IMR-90 (cell line): ENCODE results near the gene TAF3. TPM values are rescaled to one million over a fixed set of nuclear protein-coding genes. Genes with fewer than 3 reads are reported as not detected.

ENCODE experiments used
- ATAC-seq: fragments of 200-7000 bp; cut with Tn5 transposase; 2 replicates; pipeline ENCODE4 v1.9.1; 2020; ENCODE audit warnings: low read depth, mild to moderate bottlenecking, moderate library complexity
- BruUV-seq: library from RNA; stranded (reverse); fragments of 400-500 nt; replicated peaks from 2 replicates; lab custom pipeline; 2021; lab: Mats Ljungman, UMichigan
- CTCF ChIA-PET: fragments of 300-600 bp; formaldehyde crosslinking; extraction: SDS; loops from one replicate; lab custom pipeline; 2021; ENCODE audit warnings: antibody characterized with exemption; lab: Yijun Ruan, JAX
- POLR2A ChIA-PET: fragments of 300-600 bp; sonication (Branson Sonifier 250); formaldehyde crosslinking; loops from one replicate; lab custom pipeline; 2022; ENCODE audit warnings: antibody characterized with exemption; ENCODE audit not compliant: unreplicated experiment; lab: Charles Lee
- DNase-seq: peaks from one replicate; pipeline ENCODE4 v3.0.0; 2013
- H2AFZ ChIP-seq: replicated peaks from 2 replicates; pipeline ENCODE3; 2013; ENCODE audit warnings: low read length, mild to moderate bottlenecking; ENCODE audit not compliant: poor library complexity
- H2AK5ac ChIP-seq: 2 replicates; pipeline ENCODE4 v1.6.1; 2013; ENCODE audit warnings: low read depth, low read length, inconsistent platforms
- H2AK9ac ChIP-seq: replicated peaks from 2 replicates; pipeline ENCODE3; 2013; ENCODE audit warnings: mild to moderate bottlenecking, low read depth, low read length, moderate library complexity; ENCODE audit not compliant: poor library complexity
- H2BK120ac ChIP-seq: 2 replicates; pipeline ENCODE4 v1.6.1; 2013; ENCODE audit warnings: low read depth, low read length, inconsistent platforms
- H2BK15ac ChIP-seq: 3 replicates; pipeline ENCODE4 v1.6.1; 2013; ENCODE audit warnings: low read depth, low read length, inconsistent platforms
- H2BK20ac ChIP-seq: 2 replicates; pipeline ENCODE4 v1.6.1; 2013; ENCODE audit warnings: low read depth, mild to moderate bottlenecking, inconsistent platforms, low read length, moderate library complexity
- H2BK5ac ChIP-seq: 2 replicates; pipeline ENCODE4 v1.6.1; 2013; ENCODE audit warnings: mild to moderate bottlenecking, low read depth, low read length, inconsistent platforms; ENCODE audit not compliant: poor library complexity, severe bottlenecking
- H3K14ac ChIP-seq: replicated peaks from 2 replicates; pipeline ENCODE4 v1.6.1; 2013; ENCODE audit warnings: low read depth, low read length, inconsistent platforms
- H3K18ac ChIP-seq: 2 replicates; pipeline ENCODE4 v1.6.1; 2013; ENCODE audit warnings: low read depth, low read length, control low read depth
- H3K23ac ChIP-seq: 2 replicates; pipeline ENCODE4 v1.6.1; 2013; ENCODE audit warnings: low read depth, low read length, inconsistent platforms
- H3K27ac ChIP-seq: 2 replicates; pipeline ENCODE4 v1.5.1; 2013; ENCODE audit warnings: mild to moderate bottlenecking, control low read depth, low read length; ENCODE audit not compliant: insufficient read depth
- H3K27me3 ChIP-seq: 2 replicates; pipeline ENCODE4 v1.6.1; 2013; ENCODE audit warnings: low read length; ENCODE audit not compliant: control insufficient read depth, insufficient read depth
- H3K36me3 ChIP-seq: 2 replicates; pipeline ENCODE4 v1.6.1; 2013; ENCODE audit warnings: low read length, mixed read lengths; ENCODE audit not compliant: control insufficient read depth, insufficient read depth
- H3K4ac ChIP-seq: 2 replicates; pipeline ENCODE4 v1.6.1; 2013; ENCODE audit warnings: low read depth, low read length, inconsistent platforms
- H3K4me1 ChIP-seq: 2 replicates; pipeline ENCODE4 v1.6.1; 2013; ENCODE audit warnings: low read length, mixed read lengths; ENCODE audit not compliant: control insufficient read depth, insufficient read depth
- H3K4me2 ChIP-seq: 2 replicates; pipeline ENCODE4 v1.6.1; 2013; ENCODE audit warnings: low read depth, mild to moderate bottlenecking, control low read depth, low read length, moderate library complexity
- H3K4me3 ChIP-seq: 2 replicates; pipeline ENCODE4 v1.5.1; 2013; ENCODE audit warnings: low read depth, mild to moderate bottlenecking, control low read depth, low read length, moderate library complexity; ENCODE audit not compliant: insufficient read depth
- H3K56ac ChIP-seq: 2 replicates; pipeline ENCODE4 v1.6.1; 2013; ENCODE audit warnings: low read length, inconsistent platforms; ENCODE audit not compliant: insufficient read depth; ENCODE audit errors: extremely low read depth
- H3K79me1 ChIP-seq, 2 experiments: 2 replicates each; pipeline ENCODE4 v1.6.1; 2013; ENCODE audit warnings: low read length in 2 of 2, inconsistent platforms in 1 of 2, low read depth in 1 of 2
- H3K9ac ChIP-seq: 2 replicates; pipeline ENCODE4 v1.6.1; 2013; ENCODE audit warnings: low read depth, low read length, control low read depth
- H3K9me1 ChIP-seq: 2 replicates; pipeline ENCODE4 v1.6.1; 2013; ENCODE audit warnings: low read length, inconsistent platforms; ENCODE audit not compliant: insufficient read depth
- H3K9me3 ChIP-seq: 2 replicates; pipeline ENCODE4 v1.6.1; 2013; ENCODE audit warnings: low read length; ENCODE audit not compliant: control insufficient read depth, insufficient read depth
- H4K20me1 ChIP-seq: 2 replicates; pipeline ENCODE4 v1.6.1; 2013; ENCODE audit warnings: low read length, inconsistent platforms; ENCODE audit not compliant: insufficient read depth
- H4K5ac ChIP-seq: 2 replicates; pipeline ENCODE4 v1.6.1; 2013; ENCODE audit warnings: mild to moderate bottlenecking, low read depth, low read length, control low read depth
- H4K8ac ChIP-seq, 2 experiments: 2 replicates each; pipeline ENCODE4 v1.6.1; 2013; ENCODE audit warnings: low read depth in 2 of 2, low read length in 2 of 2, control low read depth in 1 of 2, inconsistent platforms in 1 of 2
- H4K91ac ChIP-seq: 2 replicates; pipeline ENCODE4 v1.6.1; 2013; ENCODE audit warnings: low read depth, low read length, inconsistent platforms; ENCODE audit not compliant: insufficient read depth
- CEBPB ChIP-seq: IDR thresholded peaks from 2 replicates; pipeline ENCODE4 v1.6.1; 2012; ENCODE audit warnings: low read depth, low read length, improper control_type of control experiment
- FOS ChIP-seq: fragments of 150-350 bp; IDR thresholded peaks from 2 replicates; pipeline ENCODE4 v1.6.1; 2016; ENCODE audit warnings: low read depth, low read length
- RAD21 ChIP-seq: IDR thresholded peaks from 2 replicates; pipeline ENCODE4 v1.6.1; 2012; ENCODE audit warnings: low read length, improper control_type of control experiment
- RCOR1 ChIP-seq: IDR thresholded peaks from 2 replicates; pipeline ENCODE4 v1.6.1; 2012; ENCODE audit warnings: mild to moderate bottlenecking, low read length, improper control_type of control experiment; ENCODE audit not compliant: insufficient replicate concordance
- WGBS, 2 experiments: methylation state at CpG; one replicate each; pipeline versions ENCODE4 v1.1.5 to v1.1.7; 2013; ENCODE audit warnings: missing lambda C conversion rate in 2 of 2; ENCODE audit not compliant: insufficient read length in 1 of 2; ENCODE audit errors: extremely low coverage in 2 of 2; 5-methylcytosine and 5-hydroxymethylcytosine counted together
- dilution Hi-C: fragments of 300-500 bp; cut with HindIII; formaldehyde crosslinking; loops from one replicate; pipeline ENCODE4 v1.14.3; 2018; ENCODE audit warnings: low sequenced_read_pairs; ENCODE audit not compliant: unreplicated experiment
- in situ Hi-C: fragments of 300-500 bp; cut with MboI; formaldehyde crosslinking; loops from 3 replicates; pipeline ENCODE4 v1.14.3; 2019; ENCODE audit warnings: low sequenced_read_pairs, inconsistent platforms, mixed read lengths
- intact Hi-C: fragments of 100-400 bp; cut with micrococcal nuclease; formaldehyde crosslinking; loops from 2 replicates; pipeline ENCODE4 v1.10.0; 2022
- polyA plus RNA-seq, 3 experiments: library from polyadenylated mRNA; depleted of rRNA; stranded (reverse); fragments of >200 nt; gene quantifications; 2 replicates each; pipeline ENCODE4 v1.2.3, GENCODE V29; 2012; ENCODE audit warnings: low replicate concordance in 1 of 3
- total RNA-seq: library from RNA; depleted of rRNA; stranded (reverse); fragments of >200 nt; gene quantifications from 2 replicates; pipeline ENCODE4 v1.2.3, GENCODE V29; 2012
- TF ChIP-seq, protein P1 (sequence below): conservative IDR thresholded peaks from 2 replicates; pipeline ENCODE4 v1.5.1; 2012; ENCODE audit warnings: mild to moderate bottlenecking, low read depth, low read length, improper control_type of control experiment

Gene TAF3
- total and polyA plus RNA-seq, 2 of the 4 experiments (the other 2 are of a cell fraction), result 1.4 to 2.3 TPM

DNA sequence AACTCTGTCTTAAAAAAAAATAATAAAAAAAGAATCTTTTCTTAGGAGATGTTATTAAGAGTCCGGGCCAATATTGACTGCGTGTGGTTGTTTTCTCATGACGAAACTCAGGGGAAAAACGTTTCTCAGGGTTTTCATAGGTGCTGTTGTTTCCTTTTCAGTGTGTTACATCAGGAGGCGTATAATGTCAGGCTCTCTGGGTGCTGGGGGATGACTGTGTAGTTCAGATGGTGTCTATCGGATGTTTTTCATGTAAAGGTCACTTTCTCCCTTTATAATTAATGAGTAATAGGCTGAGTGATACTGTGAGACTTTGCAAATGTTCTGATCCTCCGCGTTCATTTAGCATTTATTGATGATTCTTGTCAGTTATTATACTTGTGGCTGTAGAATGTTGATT is 84.1 kb downstream of the TAF3 start:
- no peak overlapping the region for H4K8ac ChIP-seq
- peaks cover 6 to 7% of the 10 kb centered on the region in 2 experiments; a peak in 3 of 4 replicates for H3K79me1 ChIP-seq
- no peak overlapping the region for H4K91ac ChIP-seq
- H3K18ac ChIP-seq, result no peak overlapping the region
- no peak overlapping the region for H2AK5ac ChIP-seq
- peaks cover 5% of the 10 kb centered on the region; the same call in 1 of the 2 replicates for H3K9me1 ChIP-seq
- no peak overlapping the region for H3K14ac ChIP-seq
- no peak overlapping the region for H3K4me2 ChIP-seq
- TF ChIP-seq RCOR1 (no peak), CEBPB (no peak), RAD21 (no peak), FOS (no peak)
- TF ChIP-seq, protein P1, sequence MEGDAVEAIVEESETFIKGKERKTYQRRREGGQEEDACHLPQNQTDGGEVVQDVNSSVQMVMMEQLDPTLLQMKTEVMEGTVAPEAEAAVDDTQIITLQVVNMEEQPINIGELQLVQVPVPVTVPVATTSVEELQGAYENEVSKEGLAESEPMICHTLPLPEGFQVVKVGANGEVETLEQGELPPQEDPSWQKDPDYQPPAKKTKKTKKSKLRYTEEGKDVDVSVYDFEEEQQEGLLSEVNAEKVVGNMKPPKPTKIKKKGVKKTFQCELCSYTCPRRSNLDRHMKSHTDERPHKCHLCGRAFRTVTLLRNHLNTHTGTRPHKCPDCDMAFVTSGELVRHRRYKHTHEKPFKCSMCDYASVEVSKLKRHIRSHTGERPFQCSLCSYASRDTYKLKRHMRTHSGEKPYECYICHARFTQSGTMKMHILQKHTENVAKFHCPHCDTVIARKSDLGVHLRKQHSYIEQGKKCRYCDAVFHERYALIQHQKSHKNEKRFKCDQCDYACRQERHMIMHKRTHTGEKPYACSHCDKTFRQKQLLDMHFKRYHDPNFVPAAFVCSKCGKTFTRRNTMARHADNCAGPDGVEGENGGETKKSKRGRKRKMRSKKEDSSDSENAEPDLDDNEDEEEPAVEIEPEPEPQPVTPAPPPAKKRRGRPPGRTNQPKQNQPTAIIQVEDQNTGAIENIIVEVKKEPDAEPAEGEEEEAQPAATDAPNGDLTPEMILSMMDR, result no peak
- no peaks in the 10 kb centered on the region for H3K9me3 ChIP-seq
- H2BK120ac ChIP-seq, result no peak overlapping the region
- BruUV-seq, result no TSS peak
- no peaks in the 10 kb centered on the region for H3K4me1 ChIP-seq
- WGBS, 2 experiments, result no CpG with 5 or more reads among the region's 8 CpGs
- no peak overlapping the region for H3K27ac ChIP-seq
- no peaks in the 10 kb centered on the region for H3K36me3 ChIP-seq
- no peak overlapping the region for H2AFZ ChIP-seq
- in situ Hi-C loops (no loop called here), dilution Hi-C loops (no loop called here), intact Hi-C loops (no loop called here)
- no peak overlapping the region for H3K23ac ChIP-seq
- no peak for DNase-seq
- H3K9ac ChIP-seq, result no peak overlapping the region
- no peak overlapping the region for H2BK15ac ChIP-seq
- H2BK20ac ChIP-seq, result no peak overlapping the region
- ChIA-PET POLR2A (no interaction called here), CTCF (no interaction called here)
- no peak overlapping the region for H3K4ac ChIP-seq
- H3K4me3 ChIP-seq, result no peak overlapping the region
- H2BK5ac ChIP-seq, result no peak overlapping the region
- H2AK9ac ChIP-seq, result no peak overlapping the region
- no peaks in the 10 kb centered on the region for H3K27me3 ChIP-seq
- no peaks in the 10 kb centered on the region for H4K20me1 ChIP-seq
- ATAC-seq, result no peak
- no peak overlapping the region for H3K56ac ChIP-seq
- no peak overlapping the region for H4K5ac ChIP-seq
